Kidney (tissue), 14 donors: ENCODE results near the gene SLC36A1. TPM values are rescaled to one million over a fixed set of nuclear protein-coding genes. Genes with fewer than 3 reads are reported as not detected.

Source experiments
- DNase-seq, 5 donors: peaks; one replicate each; pipeline ENCODE4 v3.0.0-alpha.2; 2013 to 2020
- FAIRE-seq: peaks from 2 replicates; lab custom pipeline; 2012; peaks lifted over from hg19 to GRCh38; lab: Jason Lieb, UNC
- H3K27ac ChIP-seq, 2 donors: one replicate each; pipeline ENCODE4 v1.7.0; 2013; ENCODE audit warnings: low read depth in 2 of 2, low read length in 2 of 2, inconsistent platforms in 1 of 2
- H3K27me3 ChIP-seq: one replicate; pipeline ENCODE4 v1.7.1; 2013; ENCODE audit warnings: low read length, inconsistent platforms; ENCODE audit not compliant: control insufficient read depth, insufficient read depth
- H3K36me3 ChIP-seq, 3 donors: one replicate each; pipeline versions ENCODE4 v1.7.0 to v1.7.1; 2013; ENCODE audit warnings: low read length in 3 of 3, control low read depth in 1 of 3, inconsistent platforms in 1 of 3; ENCODE audit not compliant: insufficient read depth in 3 of 3, control insufficient read depth in 2 of 3
- H3K4me1 ChIP-seq, 3 donors: one replicate each; pipeline versions ENCODE4 v1.7.0 to v1.7.1; 2013; ENCODE audit warnings: low read length in 3 of 3, inconsistent platforms in 1 of 3, low read depth in 1 of 3; ENCODE audit not compliant: control insufficient read depth in 2 of 3, insufficient read depth in 2 of 3
- H3K4me3 ChIP-seq, 3 donors: one replicate each; pipeline versions ENCODE4 v1.7.0 to v1.8.1; 2013; ENCODE audit warnings: low read length in 3 of 3, control low read depth in 1 of 3, inconsistent platforms in 1 of 3
- H3K9ac ChIP-seq, 3 donors: one replicate each; pipeline versions ENCODE4 v1.7.0 to v1.7.1; 2013; ENCODE audit warnings: low read length in 3 of 3, control low read depth in 1 of 3, inconsistent platforms in 1 of 3
- H3K9me3 ChIP-seq, 3 donors: one replicate each; pipeline versions ENCODE4 v1.7.0 to v1.7.1; 2013; ENCODE audit warnings: low read length in 3 of 3, control low read depth in 1 of 3, inconsistent platforms in 1 of 3; ENCODE audit not compliant: control insufficient read depth in 2 of 3, insufficient read depth in 1 of 3
- intact Hi-C: fragments of 100-400 bp; cut with DNase I; formaldehyde crosslinking; loops from one replicate; pipeline ENCODE4 v1.11.1; 2022
- polyA plus RNA-seq: library from polyadenylated mRNA; stranded (reverse); fragments of 350-450 nt; fragmentation: Illumina TruSeq; extraction: RNeasy Lipid Tissue Mini Kit (QIAGEN cat#74804); gene quantifications from one replicate; pipeline ENCODE4 v1.2.3, GENCODE V29; 2014; ENCODE audit warnings: low read depth, low replicate concordance; ENCODE audit not compliant: insufficient read depth
- total RNA-seq: library from RNA; stranded (reverse); fragmentation: NEBNext Ultra II Directional; extraction: Animal tissue kit (Norgen Biotek cat#: 25700); gene quantifications from one replicate; pipeline ENCODE4 v1.2.1, GENCODE V29; 2021
- TF ChIP-seq, protein P1 (sequence below): IDR thresholded peaks from 3 replicates; pipeline ENCODE4 v1.5.1; 2012; ENCODE audit warnings: mild to moderate bottlenecking, moderate library complexity, borderline replicate concordance; ENCODE audit not compliant: insufficient read depth; ENCODE audit errors: extremely low read depth
- donor health status: control.
- donor health status: control.
- donor health status: control.
- donor health status: control.
- donor health status: control.
- donor health status: DM: yes; HTN: yes; CAD: no.
- donor health status: Normal renal cell carcinoma (clear cell type).

Gene SLC36A1
- total and polyA plus RNA-seq, 2 donors from 2014 or later: 4.1 to 11.0 TPM

DNA sequence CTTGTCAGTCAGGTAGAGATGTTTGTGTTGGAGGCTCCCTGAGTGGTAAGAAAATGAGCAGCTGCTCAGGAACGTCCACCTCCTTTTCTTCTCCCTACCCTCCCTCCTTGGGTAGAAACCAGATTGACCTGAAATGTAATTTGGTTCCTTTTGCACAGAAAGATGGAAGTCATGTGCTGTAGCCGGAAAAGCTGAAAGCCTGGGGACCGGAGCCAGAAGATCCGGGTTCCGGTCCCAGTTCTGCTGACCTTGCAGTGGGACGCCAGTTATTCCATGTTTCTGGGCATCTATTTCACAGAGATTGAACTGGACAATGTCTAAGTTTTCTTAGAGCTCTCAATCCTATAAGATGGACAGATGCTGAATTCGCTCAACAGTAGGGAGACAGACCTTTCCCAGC, 40.1 kb downstream of the SLC36A1 start:
- no peaks in the 10 kb centered on the region for H3K9me3 ChIP-seq
- H3K4me1 ChIP-seq: no peaks in the 10 kb centered on the region
- no peaks in the 10 kb centered on the region for H3K27me3 ChIP-seq
- no peak overlapping the region for H3K9ac ChIP-seq
- no peak for DNase-seq
- H3K4me3 ChIP-seq: no peak overlapping the region
- TF ChIP-seq, protein P1, sequence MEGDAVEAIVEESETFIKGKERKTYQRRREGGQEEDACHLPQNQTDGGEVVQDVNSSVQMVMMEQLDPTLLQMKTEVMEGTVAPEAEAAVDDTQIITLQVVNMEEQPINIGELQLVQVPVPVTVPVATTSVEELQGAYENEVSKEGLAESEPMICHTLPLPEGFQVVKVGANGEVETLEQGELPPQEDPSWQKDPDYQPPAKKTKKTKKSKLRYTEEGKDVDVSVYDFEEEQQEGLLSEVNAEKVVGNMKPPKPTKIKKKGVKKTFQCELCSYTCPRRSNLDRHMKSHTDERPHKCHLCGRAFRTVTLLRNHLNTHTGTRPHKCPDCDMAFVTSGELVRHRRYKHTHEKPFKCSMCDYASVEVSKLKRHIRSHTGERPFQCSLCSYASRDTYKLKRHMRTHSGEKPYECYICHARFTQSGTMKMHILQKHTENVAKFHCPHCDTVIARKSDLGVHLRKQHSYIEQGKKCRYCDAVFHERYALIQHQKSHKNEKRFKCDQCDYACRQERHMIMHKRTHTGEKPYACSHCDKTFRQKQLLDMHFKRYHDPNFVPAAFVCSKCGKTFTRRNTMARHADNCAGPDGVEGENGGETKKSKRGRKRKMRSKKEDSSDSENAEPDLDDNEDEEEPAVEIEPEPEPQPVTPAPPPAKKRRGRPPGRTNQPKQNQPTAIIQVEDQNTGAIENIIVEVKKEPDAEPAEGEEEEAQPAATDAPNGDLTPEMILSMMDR: no peak
- H3K27ac ChIP-seq: no peak overlapping the region
- intact Hi-C loops: no loop called here
- peaks cover 0 to 15% (median 7%) of the 10 kb centered on the region in 3 donors for H3K36me3 ChIP-seq
- FAIRE-seq: no peak

DNA sequence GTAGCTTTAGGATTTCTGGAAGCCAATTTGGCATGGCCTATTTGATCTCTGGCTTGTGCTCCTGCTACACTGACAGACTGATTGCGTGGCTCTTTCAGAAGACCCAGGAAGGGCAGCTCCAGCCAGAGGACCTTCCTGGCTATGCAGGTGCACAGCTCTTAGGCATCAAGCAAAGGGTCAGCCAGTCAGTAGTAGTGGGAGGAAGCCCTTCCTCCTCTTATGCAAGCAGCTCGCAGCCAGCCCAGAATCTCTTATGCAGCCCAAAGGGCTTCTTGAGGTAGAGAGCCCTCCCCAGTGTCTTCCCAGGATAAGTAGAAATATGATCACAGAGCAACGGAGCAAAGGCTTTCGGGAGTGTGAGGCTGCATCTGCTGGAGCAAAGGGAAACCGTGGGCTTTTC, 43.2 kb downstream of the SLC36A1 start:
- peak in 1 of 5 donors; percentile 21 for DNase-seq
- no peak overlapping the region for H3K4me3 ChIP-seq
- peaks cover 0 to 9% (median 0%) of the 10 kb centered on the region in 3 donors for H3K36me3 ChIP-seq
- no peaks in the 10 kb centered on the region for H3K27me3 ChIP-seq
- no peaks in the 10 kb centered on the region for H3K4me1 ChIP-seq
- H3K27ac ChIP-seq: no peak overlapping the region
- H3K9ac ChIP-seq: no peak overlapping the region
- no peak for FAIRE-seq
- intact Hi-C loops: no loop called here
- TF ChIP-seq, protein P1: no peak
- no peaks in the 10 kb centered on the region for H3K9me3 ChIP-seq

DNA sequence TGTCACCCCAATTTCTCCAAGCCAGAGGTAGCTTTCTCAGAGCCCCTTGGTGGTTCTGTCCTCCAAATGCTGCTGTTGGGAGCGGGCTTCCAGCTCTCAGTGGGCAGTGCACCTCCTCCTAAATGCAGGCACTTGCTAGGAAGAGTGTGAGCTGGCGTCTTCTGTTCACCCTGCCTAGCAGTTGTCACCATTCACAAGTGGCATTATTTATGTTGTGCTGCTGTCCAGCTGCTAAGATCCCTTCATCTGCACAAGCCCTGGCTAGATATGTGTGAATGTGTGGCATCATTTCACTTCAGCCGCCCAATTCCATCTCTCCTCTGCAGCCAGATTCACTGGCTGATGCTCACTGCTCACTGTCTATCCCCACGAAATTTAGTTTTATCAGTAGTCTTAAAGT, 43.7 kb downstream of the SLC36A1 start:
- no peaks in the 10 kb centered on the region for H3K4me1 ChIP-seq
- no peak for FAIRE-seq
- intact Hi-C loops: no loop called here
- peak in 3 of 5 donors; percentile 29 to 33 (median 32) for DNase-seq
- no peaks in the 10 kb centered on the region for H3K9me3 ChIP-seq
- no peak overlapping the region for H3K9ac ChIP-seq
- H3K27me3 ChIP-seq: no peaks in the 10 kb centered on the region
- no peak overlapping the region for H3K4me3 ChIP-seq
- TF ChIP-seq, protein P1: no peak
- no peak overlapping the region for H3K27ac ChIP-seq
- peaks cover 0 to 9% (median 0%) of the 10 kb centered on the region in 3 donors for H3K36me3 ChIP-seq

DNA sequence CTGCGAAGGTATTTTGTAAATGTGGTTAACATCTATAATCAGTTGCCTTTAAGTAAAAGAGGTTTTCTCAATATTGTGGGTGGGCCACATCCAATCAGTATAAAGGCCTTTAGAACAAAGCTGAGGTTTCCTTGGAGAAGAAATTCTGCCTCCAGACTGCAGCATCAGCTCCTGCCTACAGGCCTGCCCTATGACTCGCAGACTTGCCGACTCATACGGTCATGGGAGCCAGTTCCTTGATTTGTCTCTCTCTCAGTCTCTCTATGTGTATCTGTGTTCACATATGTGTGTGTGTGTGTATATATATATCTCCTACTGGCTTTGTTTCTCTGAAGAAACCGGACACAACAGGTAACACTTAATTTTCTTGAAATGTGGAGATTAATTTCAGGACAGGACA, 45.3 kb downstream of the SLC36A1 start:
- H3K27me3 ChIP-seq: no peaks in the 10 kb centered on the region
- no peak overlapping the region for H3K27ac ChIP-seq
- H3K4me1 ChIP-seq: no peaks in the 10 kb centered on the region
- no peak for DNase-seq
- FAIRE-seq: no peak
- H3K36me3 ChIP-seq: peaks cover 0 to 6% (median 0%) of the 10 kb centered on the region in 3 donors
- TF ChIP-seq, protein P1: no peak
- no peaks in the 10 kb centered on the region for H3K9me3 ChIP-seq
- H3K9ac ChIP-seq: no peak overlapping the region
- H3K4me3 ChIP-seq: no peak overlapping the region
- intact Hi-C loops: no loop called here
